NCI-H1436 treated with DMSO at 0.1 percent for 48 hours (cell line): ENCODE results near the gene B9D2.
"Not testable (repeated sequence)": the region's sequence is repeated elsewhere in the genome, so short reads cannot be mapped to it uniquely, and the experiment has no call there.

ENCODE experiments used
- DNase-seq: peaks from one replicate; lab custom pipeline; 2025; lab: John Stamatoyannopoulos, UW

Gene B9D2

DNA sequence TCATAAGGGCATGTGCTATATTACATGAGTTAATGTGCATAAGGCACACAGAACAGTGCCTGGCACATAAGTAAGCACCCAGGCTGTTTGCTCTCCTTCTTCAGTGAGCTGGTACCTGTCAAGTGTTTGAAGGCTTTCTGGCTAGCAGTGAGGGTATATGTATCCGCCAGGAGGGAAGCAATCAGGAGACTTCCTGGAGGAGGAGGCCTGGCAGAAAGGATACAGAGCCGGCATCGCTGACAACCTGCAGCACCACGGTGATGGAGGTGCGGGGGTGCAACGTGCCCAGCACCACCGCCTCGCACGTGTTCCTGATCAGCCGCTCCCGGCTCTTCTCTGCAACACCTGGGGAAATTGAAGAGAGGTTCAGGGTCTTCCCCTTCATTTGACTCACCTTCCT lies 27.7 kb upstream of the B9D2 start:
- DNase-seq: no peak

DNA sequence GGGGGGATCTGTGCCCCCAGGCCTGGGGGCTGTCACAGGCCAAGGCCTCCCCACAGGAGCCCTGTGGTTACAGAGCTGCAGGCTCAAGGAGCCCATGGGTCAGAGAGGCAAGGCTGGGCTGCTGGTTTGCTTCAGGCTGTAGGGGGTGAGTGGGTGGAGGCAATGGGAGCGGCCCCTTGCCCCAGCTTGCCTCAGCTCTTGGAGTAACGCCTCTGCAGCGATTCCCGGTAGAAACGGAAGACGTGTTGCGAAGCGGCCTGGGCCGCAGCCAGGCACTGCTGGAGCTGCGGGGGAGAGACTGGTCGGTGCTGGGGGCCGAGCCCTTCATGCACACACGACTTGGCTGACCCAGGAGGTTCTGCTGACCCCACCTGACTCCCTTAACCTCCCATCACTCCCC lies 22.5 kb upstream of the B9D2 start:
- no peak for DNase-seq

DNA sequence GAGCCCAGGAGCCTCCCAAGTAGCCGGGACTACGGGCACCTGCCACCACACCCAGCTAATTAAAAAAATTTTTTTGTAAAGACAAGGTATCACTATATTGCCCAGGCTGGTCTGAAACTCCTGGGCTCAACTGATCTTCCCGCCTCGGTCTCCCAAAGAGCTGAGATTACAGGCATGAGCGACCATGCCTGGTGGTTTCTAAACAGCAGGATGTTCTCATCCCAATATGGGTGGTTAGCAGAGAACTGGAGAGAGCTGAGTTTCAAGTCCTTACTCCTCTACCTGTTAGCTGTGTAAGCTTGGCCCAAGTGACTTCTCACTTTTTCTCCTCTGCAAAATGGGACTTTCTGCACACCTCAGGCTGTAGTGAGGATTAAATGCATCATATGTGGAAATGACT lies 20.4 kb upstream of the B9D2 start:
- no peak for DNase-seq

DNA sequence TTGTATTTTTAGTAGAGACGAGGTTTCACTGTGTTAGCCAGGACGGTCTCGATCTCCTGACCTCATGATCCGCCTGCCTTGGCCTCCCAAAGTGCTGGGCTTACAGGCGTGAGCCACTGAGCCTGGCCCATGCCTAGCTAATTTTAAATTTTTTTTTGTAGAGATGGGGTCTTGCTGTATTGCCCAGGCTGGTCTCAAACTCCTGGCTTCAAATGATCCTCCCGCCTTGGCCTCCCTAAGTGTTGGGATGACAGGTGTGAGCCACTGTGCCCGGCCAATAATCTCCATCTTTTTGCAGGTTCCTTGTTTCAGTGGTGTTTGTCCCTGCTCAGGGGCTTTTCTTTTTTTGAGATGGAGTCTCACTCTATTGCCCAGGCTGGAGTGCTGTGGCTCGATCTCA lies 17.6 kb upstream of the B9D2 start:
- not testable (repeated sequence) for DNase-seq

DNA sequence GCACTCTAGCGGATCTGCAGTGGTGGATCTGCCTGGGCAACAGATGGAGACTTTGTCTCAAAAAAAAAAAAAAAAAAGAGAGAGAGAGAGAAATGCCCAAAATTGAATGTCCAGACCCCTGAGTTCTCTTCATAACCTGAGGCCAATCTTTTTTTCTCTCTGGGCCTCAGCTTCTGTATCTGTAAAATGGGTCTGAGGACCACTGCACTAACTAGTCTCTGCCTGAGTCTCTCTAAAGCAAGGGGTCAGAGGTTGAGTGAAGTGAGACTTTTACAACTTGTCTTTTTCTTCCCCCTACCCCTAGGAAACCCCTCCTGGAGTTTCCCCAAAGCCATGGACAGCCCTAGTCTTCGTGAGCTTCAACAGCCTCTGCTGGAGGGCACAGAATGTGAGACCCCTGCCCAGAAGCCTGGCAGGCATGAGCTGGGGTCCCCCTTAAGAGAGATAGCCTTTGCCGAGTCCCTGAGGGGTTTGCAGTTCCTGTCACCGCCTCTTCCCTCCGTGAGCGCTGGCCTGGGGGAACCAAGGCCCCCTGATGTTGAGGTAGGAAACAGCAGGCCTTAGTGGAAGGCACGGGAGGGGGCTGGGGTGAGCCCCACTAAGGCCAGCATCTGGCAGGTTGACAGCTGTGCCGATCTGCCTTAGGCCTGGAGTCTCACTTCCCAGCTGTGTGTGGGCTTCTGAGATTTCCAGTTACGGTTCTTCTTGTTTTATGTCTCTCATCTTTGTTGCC lies 14.2 kb upstream of the B9D2 start:
- no peak for DNase-seq

DNA sequence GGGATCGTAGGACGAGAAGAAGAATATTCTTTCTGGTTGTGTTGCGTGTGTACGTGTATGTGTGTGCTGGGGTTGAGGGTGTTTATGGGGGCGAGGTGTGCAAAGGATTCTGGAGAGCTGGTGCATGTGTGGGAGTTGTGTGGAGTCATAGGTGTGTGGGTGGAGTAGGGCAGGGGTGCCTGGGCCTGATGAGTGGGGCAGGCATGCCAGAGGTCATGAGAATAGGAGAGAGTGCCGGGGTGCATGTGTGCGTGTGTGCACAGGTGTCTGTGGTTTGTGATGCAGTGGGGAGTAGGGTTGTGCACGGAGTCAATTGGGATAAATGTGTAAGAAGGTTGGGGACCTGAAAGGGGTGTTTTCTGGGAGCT lies 13.0 kb upstream of the B9D2 start:
- DNase-seq: no peak

DNA sequence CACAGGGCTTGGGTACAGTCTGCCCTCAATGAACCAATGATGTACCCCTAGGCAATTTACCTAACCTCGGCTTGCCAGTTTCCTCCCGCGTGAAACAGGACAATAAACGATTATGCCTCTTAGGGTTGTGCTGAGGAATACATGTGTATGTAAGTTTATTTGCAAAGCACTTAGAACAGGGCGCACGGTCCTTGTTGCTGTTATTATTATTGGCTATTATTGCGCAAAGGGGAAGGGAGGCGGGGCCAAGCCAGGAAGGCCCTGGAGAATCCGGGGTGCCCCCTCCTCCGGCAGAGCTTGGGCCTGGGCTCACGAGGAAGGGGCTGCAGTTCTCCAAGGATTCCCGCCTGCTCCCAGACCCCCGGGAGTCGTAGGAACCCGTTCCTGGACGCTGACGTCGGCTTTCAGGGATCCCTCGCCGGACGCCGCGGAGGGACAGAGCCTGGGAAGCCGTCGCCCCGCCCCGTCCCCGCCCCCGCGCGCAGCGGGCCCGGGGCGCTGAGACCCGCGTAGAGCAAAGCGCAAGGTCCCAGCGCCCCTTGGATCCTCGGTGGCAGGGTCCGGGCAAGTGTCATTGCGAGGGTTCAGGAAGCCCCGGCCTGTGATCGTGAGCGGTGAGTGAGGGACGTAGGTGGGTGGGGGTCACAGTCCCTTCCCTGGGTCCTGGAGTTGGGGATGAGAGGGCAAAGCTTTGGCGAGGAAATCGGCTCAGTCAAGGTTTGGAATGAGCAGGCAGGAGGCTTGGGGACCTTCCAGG lies 12.5 kb upstream of the B9D2 start, which contains the start of gene TMEM91:
TSS of gene TMEM91 (plus strand) at position 293 of the 757 bp plus-strand sequence. CDS start 1,777 bp downstream, outside the sequence.
- no peak for DNase-seq

DNA sequence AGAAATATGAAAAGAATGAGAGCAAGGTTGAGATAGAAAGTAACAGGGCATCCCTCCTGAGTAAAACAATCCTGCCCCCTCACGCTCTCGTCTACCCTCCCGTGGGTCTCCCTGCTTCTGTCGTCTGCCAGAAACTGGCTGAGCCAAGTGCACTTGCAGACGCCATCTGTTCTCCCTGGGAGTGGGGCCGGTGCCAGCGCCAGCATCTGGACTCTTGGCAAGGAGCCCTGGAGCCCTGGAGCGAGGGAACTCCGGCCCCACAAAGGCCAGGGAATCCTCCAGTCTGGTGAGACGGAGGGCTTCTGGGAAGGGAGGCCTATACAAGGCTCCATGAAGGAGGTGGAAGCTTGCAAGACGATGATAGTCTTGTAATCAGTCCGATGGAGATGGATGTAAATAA lies 10.0 kb upstream of the B9D2 start:
- no peak for DNase-seq

DNA sequence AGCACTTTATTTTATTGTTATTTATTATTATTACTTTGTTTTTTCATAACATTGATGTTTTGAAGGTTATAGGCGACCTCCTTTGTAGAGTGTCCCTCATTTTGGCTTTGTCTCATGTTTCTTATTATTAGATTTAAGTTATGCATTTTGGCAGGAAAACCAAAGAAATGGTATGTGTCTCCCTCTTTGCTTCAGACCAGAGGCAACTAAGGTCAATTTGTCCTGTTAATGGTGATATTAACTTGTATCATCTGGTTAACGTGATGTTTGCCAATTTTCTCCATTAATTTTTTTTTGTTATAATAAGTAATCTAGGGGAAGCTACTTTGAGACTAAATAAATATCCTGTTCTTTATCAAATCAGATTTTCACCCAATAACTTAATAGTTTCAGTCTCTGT lies 8.6 kb upstream of the B9D2 start:
- DNase-seq: no peak

DNA sequence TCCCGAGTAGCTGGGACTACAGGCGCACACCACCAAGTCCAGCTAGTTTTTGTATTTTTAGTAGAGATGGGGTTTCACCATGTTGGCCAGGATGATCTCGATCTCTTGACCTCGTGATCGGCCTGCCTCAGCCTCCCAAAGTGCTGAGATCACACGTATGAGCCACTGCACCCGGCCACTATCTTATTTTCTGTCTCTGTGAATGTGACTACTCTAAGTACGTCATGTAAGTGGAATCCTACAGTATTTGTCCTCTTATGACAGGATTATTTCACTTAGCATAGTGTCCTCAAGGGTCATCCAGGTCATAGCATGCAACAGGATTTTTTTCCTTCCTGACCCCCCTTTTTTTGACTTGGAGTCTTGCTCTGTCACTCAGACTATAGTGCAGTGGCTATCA lies 7.6 kb upstream of the B9D2 start:
- DNase-seq: no peak

DNA sequence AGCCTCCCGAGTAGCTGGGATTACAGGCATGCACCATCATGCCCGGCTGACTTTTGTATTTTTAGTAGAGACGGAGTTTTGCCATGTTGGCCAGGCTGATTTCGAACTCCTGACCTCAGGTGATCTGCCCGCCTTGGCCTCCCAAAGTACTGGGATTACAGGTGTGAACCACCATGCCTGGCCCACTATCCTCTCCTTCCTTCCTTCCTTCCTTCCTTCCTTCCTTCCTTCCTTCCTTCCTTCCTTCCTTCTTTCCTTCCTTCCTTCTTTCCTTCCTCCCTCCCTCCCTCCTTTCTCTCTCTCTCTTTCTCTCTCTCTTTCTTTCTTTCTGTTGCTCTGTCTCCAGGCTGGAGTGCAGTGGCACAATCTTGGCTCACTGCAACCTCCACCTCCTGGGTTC lies 7.2 kb upstream of the B9D2 start:
- not testable (repeated sequence) for DNase-seq

DNA sequence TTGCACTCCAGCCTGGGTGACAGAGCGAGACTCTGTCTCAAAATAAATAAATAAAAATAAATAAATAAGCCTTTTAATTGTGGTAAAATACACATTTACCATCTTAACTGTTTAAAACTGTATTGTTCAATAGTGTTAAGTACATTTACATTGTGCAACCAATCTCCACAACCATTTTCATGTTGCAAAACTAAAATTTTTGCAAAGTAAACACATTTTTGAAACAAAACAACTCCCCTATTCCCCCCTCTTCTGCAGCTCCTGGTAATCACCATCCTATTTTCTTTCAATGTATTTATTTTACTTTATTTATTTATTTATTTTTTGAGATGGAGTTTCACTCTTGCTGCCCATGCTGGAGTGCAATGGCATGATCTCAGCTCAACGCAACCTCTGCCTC lies 5.8 kb upstream of the B9D2 start:
- DNase-seq: no peak

DNA sequence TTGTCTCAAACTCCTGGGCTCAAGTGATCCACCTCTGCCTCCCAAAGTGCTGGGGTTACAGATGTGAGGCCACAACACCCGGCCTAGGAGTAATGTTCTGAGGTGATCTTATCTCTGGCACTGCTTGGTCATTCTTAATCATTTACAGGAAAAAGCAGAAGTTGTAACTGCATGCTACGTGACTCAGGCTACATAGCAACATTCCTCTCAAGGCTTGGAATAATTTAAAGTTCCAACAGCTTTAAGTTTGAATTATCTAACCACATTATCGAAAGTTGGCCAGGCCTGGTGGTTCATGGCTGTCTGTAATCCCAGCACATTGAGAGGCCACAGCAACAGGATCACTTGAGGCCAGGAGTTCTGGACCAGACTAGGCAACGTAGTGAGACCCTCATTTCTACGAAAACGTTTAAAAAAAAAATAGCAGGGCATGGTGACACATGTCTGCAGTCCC lies 3.9 kb upstream of the B9D2 start:
- no peak for DNase-seq

DNA sequence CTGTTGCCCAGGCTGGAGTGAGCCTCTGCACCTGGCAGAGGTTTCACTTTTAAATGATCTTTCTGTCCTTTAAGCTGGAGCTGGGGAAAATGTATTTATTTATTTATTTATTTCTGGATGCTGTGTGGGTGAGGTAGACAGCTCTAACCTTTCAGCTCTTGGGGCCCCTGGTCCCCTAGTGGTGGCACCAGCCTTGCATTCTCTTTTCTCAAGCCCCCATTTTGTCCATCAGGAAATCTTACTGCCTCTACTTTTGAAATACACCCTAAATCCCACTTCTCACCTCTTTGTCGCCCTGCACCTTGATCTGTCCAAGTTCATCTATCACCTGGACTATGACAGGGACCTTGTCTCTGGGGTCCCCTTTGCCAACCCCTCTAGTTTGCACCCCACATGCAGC lies 2.1 kb upstream of the B9D2 start:
- no peak for DNase-seq

DNA sequence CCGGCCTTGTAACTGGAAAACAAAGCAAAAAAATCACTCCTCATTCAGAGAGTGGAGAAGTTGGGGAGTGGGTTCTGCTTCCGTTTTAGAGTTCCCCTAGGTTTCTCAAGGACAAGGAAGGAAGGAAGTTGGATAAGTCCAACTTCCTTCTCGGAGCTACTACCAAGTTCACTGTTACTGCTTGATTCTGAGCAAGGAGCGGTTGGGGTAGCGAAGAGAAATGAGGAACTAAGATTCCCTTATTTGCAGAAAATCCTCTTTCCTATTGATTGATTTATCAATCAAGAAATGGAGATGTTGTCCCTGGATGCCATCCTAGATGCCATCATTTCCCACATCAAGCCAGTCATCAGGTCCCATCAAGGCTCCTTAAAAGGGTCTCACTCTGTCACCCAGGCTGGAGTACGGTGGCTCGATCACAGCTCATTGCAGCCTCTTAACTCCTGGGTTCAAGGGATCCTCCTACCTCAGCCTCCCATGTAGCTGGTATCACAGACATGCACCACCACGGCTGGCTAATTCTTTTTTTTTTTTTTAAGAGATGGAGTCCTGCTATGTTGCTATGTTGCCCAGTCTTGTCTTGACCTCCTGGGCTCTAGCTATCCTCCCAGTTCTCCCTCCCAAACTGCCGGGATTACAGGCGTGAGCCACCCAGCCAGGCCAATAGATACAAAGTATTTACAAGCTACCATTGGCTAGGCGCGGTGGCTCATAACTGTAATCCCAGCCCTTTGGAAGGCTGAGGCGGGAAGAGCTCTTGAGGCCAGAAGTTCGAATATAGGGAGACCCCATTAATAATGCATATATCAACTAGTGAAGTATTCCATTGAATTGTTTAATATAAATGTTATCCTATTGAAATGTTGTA lies 809 bp upstream of the B9D2 start:
- DNase-seq: no peak

DNA sequence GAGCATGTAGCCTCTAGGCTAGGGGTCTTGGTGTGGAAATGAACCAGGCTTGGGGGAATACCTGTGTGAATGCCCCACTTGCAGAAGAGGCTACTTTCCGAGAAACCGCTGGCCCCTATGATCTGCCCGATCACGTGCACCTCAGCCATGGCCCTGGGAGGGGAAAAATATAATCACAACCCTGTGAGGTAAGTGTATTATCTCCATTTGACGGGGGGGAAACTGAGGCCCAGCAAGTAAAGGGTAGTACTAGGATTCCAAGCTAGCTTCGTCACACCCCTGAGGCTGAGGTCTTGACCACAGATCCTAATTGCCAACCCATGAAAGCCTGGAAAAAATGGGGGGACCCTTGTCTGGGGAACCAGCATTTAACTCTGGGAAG lies 587 bp downstream of the B9D2 start:
- DNase-seq: no peak

DNA sequence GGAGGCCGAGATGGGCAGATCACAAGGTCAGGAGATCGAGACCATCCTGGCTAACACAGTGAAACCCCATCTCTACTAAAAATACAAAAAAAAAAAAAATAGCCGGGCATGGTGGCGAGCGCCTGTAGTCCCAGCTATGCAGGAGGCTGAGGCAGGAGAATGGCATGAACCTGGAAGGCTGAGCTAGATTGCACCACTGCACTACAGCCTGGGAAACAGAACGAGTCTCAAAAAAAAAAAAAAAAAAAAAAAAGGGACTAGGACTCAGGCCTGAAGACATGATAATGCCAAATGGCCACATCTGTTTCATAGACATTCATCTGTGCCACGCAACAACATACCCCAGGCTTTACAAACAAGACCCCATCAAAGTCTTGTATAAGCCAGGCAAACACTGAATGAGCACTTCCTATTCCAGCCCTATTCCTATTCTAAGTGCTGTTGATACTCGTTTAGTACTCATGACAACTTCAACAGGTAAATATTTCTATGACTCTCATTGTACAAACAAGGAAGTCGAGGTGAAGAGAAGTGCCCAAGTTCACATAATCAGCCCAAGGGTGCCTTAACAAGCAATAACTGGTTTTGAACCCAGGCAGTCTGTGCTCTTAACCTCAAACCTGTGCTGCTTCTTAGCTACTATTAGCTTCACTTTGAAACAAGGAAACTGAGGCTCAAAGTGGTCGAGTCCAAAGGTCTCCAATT lies 1.7 kb downstream of the B9D2 start:
- DNase-seq: no peak

DNA sequence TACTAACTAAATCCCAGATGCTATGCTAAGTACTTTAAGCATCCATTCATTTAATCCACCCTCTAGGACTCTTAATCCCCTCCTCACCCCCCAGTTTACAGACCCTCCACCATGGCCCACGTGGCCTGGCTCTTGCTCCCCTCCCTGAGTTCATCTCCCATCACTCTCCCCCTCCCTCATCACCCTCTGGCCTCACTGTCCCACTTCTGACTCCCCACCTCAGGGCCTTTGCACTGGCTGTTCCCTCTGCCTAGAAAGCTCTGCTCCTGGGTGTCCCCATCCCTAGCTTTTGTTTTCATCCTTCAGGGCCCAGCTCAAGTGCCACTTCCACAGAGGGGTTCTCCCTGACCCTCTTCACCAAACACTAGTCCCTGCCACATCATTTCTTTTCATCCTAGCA lies 4.2 kb downstream of the B9D2 start:
- no peak for DNase-seq

DNA sequence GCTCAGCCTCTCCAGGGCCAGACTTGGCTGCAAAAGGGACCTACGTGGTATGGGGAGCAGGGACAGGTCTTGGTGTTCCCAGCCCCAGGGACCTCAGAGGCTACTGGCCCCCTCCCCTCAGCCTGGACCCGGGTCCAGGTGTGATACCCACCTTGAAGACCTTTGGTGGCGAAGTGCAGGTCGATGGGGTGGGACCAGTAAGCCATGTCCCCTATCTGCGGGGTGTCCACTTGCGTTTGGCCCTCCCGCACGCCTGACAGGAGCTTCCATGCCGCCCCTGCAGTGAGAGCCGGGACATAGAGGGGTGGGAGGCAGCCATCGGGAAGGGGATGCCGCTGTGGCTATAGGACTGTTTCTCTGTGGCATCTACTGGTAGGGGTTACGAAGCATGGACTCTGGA lies 6.2 kb downstream of the B9D2 start:
- no peak for DNase-seq

DNA sequence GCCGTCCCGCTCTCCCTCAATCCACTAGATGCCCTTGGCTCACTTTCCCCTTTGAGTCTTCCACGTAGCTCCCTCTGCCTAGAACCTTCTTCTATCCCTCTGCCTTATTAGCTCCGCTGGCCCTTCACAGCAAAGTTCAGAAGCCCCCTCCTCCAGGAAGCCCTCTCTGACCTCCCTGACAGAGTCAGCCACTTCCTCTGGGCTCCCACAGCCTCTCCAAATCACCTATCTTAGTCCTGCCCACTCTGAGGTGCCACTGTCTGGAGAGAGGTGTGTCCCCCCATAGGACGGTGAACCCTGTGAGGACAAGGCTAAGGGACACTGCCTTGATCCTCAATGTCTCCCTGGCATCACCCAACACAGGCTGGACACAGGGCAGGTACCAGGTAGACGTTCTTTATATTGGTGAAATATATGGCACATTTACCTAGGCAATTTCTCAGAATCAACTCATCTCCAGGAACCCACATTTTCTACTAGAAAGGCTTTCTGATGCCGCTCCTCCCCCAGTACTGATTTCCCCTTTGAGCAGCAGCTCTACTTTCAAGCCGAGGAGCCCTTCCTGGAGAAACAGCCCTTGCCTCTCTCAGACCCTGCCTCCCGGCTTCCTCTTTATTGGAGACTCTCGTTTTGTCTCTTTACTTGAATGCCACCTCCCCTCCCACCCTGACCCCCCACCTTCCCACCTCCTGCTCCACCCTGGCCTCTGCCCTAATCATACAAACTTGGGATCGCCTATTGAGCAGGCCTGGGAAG lies 6.8 kb downstream of the B9D2 start:
- no peak for DNase-seq

DNA sequence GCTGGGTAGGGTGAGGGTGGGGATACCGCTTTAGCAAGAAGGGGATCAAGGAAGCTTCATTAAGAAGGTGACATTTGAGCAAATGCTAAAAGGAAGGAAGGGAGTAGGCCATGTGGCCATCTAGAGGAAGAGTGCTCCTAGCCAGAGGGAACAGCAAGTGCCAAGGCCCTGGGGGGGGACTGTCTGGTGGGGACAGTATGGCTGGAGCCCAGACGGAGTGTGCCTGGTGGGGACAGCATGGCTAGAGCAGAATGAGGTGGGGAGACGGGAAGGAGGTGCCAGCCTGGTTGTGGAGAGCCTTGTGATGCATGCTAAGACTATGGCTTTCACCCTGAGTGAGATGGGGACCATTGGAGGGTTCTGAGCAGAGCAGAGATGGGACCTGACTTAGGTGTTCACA lies 8.1 kb downstream of the B9D2 start:
- DNase-seq: no peak
